CD4-positive, alpha-beta T cell treated with Interleukin-2 at 100 ng/mL for 4 hours (primary cell): ENCODE data around the gene LSM14B.

Experiments
- DNase-seq: peaks from one replicate; pipeline ENCODE4 v3.0.0-alpha.2; 2020; ENCODE audit warnings: low spot score

Gene LSM14B

DNA sequence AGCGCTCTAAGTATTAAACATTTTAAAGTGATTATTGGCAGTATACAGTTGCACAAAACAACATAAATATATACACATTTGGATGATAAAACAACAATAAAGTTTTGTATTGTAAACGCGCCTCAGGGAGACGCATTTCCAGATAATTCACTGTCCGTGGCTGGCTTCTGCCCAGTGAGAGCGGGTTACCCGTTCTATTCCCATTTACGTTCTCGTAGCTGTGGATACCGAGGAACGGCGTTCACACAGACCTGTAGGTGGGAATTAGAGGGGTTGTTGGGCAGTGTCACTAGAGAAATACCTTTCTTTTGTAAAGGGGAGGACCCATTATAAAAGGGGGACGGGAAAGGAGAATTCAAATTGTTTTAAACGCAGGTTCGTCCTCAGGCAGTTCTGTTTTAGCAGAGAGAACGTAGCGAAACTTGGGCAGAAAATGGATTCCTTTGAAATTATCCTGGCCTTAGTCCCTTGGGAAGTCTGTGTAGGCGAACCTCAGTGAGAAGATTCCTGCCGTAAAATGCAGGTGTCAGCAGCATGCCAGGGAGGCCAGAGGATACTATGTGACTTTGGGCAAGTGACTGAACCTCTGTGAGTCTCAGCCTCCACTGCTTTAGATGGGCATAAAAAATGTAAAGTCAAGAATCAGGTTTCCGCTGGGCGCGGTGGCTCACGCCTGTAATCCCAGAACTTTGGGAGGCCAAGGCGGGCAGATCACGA lies 61.3 kb downstream of the LSM14B start:
- DNase-seq: no peak
